NCI-H345 treated with DMSO at 0.1 percent for 48 hours (cell line): ENCODE results near the gene AUTS2.
"Not testable (repeated sequence)": the region's sequence is repeated elsewhere in the genome, so short reads cannot be mapped to it uniquely, and the experiment has no call there.

Experiments used
- DNase-seq: peaks from one replicate; lab custom pipeline; 2025; ENCODE audit not compliant: unreplicated experiment; lab: John Stamatoyannopoulos, UW

AUTS2 gene

DNA sequence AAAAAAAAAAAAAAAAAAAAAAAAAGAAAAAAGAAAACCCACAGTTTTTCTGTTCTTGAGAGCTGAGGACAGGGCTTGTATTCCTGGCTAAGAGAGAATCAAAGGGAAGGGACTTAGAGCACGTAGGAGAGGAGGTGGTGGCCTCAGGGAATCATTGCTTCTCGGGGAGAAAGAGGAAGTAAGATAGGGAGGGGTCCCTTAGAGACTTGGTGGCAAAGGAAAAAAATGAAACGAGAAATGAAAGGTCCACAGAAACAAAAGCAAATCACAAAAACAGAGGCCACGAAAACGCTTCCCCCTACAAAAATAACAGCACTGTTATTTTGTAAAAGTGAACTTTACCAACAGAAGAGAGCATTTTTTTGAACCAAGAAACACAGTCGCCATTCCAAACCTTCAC is 1210.6 kb downstream of the AUTS2 start:
- no peak for DNase-seq

DNA sequence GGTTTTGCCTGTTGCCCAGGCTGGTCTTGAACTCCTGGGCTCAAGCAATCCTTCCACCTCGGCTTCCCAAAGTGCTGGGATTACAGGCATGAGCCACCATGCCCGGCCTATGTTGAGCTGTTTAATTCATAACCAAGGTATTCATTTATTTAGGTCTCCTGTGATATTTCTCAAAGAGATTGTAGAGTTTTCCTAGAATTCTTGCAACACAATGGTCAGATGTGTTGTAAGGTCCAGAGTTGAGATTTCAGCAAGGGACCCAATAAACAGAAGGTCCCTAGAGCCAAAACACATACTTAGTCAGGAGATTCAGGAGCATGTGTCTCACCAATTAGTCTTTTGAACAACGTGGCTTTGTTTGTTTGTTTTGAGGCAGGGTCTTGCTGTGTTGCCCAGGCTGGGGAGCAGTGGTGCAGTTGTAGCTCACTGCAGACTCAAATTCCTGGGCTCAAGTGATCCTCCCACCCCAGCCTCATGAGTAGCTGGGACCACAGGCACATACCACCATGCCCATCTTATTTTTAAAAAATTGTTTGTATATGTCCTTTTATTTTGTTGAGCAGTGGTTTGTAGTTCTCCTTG is 1212.4 kb downstream of the AUTS2 start:
- no peak for DNase-seq

DNA sequence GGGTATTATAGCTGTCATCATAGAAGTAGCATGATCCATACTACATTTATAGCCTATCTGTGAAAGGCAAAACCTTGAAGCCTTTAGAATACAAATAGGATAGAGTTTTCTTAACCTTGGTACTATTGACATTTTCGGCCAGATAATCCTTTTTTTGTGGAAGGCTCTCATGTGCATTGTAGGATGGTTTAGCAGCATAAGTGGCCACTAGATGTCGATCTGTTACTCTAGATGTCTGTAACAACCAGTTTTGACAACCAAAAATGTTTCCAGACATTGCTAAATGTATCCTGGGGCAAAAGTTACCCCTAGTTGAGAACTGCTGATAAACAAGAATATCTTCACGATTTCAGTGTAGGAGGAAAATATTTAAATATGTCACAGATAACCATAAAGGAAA is 1214.2 kb downstream of the AUTS2 start:
- no peak for DNase-seq

GRCh38 chr7:70822490-70822889 is 1224.2 kb downstream of the AUTS2 start:
- DNase-seq, result not testable (repeated sequence)

- peak; percentile 32 for DNase-seq
Observed at GRCh38 chr7:70829221-70830059, 1231.2 kb downstream of the AUTS2 start.

- DNase-seq, result no peak
Observed at GRCh38 chr7:70830060-70830395, 1231.8 kb downstream of the AUTS2 start.

- DNase-seq, result no peak
Observed at GRCh38 chr7:70830426-70830825, 1232.2 kb downstream of the AUTS2 start.

- no peak for DNase-seq
Observed at GRCh38 chr7:70833726-70834125, 1235.5 kb downstream of the AUTS2 start.

DNA sequence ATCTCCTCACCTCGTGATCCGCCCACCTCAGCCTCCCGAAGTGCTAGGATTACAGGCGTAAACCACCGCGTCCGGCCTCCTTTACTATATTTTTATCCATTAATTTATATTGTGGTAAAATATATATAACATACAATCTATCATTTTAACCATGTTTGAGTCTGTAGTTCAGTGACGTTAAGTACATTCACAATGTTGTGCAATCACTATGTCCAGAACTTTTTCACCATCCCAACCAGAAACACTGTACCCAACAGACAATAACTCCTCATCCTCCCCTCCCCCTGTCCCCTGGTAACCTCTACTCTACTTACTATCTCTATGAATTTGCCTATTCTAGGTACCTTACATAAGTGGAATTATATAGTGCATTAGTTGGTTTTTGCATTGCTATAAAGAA is 1236.1 kb downstream of the AUTS2 start:
- DNase-seq, result no peak

- DNase-seq, result no peak
Observed at GRCh38 chr7:70835658-70836057, 1237.4 kb downstream of the AUTS2 start.

DNA sequence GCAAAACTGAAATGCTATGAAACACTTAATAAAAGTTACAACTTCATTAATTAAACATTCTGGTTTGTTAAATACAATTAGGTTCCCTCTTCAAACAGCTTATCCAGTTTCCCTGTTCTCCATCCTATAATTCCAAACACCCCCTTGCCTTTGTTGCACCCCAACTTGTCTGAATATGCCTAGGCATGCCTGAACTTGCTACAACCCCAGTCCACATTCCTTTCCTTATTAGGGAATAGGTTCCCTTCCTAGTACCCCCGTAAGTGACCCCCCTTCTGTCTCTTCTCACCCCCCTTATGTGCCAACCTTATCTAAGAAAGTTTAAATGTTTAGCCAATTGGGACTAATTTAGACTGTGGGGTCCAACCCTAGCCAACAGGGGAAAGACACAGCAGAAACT is 1238.0 kb downstream of the AUTS2 start:
- DNase-seq, result no peak

GRCh38 chr7:70836946-70837345 is 1238.7 kb downstream of the AUTS2 start:
- DNase-seq, result no peak

- DNase-seq, result no peak
Observed at GRCh38 chr7:70837589-70837988, 1239.3 kb downstream of the AUTS2 start.

DNA sequence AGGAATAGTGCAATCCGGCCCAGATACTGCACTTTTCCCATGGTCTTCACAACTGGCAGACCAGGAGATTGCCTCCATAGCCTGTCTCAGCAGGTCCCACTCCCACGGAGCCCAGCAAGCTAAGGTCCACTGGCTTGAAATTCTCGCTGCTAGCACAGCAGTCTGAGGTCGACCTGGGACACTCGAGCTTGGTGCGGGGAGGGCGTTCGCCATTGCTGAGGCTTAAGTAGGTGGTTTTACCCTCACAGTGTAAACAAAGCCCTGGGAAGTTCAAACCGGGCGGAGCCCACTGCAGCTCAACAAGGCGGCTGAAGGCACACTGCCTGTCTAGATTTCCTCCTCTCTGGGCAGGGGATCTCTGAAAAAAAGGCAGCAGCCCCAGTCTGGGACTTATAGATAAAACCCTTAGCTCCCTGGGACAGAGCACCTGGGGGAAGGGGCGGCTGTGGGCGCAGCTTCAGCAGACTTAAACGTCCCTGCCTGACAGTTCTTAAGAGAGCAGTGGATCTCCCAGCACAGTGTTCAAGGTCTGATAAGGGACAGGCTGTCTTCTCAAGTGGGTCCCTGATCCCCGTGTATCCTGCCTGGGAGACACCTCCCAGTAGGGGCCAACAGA is 1240.1 kb downstream of the AUTS2 start:
- DNase-seq, result no peak
